HG03280 (cell line): ENCODE results near the gene MYMK.

Experiments
- ATAC-seq: cut with Tn5 transposase; IDR thresholded peaks from one replicate; pipeline ENCODE4 v1.9.1; 2021; ENCODE audit warnings: mild to moderate bottlenecking, moderate library complexity; ENCODE audit not compliant: unreplicated experiment

Gene MYMK

GRCh38 chr9:133558191-133559126 is 33.7 kb upstream of the MYMK start:
- peak; percentile 47 for ATAC-seq

- no peak for ATAC-seq
Measured at GRCh38 chr9:133557581-133557980, 32.8 kb upstream of the MYMK start.

DNA sequence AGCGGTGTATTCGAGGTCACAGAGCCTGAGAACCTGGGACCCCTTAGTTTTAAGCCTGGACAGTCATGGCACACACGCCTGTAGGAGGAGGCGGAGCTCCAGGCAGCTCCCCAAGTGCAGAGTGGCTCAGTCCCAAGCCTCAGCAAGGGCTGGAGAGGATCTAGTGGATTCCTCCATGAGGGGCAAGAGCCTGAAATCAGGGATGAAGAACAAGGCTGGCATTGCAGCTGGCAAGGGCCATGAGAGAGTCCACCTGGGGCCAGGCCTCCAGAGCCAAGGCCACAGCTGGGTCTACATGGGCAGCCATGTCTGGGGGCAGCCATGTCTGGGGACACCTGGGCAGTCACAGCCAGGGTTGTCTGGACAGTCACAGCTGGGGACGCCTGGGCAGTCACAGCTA is 31.6 kb upstream of the MYMK start:
- no peak for ATAC-seq

- no peak for ATAC-seq
Measured at GRCh38 chr9:133554729-133555128, 30.0 kb upstream of the MYMK start.

GRCh38 chr9:133553973-133554713 is 29.4 kb upstream of the MYMK start:
- no peak for ATAC-seq

GRCh38 chr9:133553123-133553522 is 28.4 kb upstream of the MYMK start:
- no peak for ATAC-seq

DNA sequence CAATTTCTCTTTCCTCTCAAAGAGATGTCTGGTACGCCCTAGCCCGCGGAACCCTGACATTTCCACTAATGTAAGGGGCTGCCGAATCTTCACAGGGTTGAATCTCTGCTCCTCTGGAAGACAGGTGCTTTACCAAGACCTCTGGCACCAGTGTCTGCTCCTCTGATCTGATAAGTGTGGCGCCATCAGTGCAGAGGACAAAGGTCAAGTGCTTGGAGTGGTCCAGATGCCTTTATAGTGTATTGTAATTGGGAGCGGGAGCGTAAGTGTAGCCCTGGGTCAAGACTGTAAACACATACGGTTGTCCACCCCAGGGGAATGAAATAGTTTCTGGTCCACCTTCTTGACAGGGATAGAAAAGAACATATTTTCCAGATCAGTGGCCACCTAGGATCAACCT is 27.5 kb upstream of the MYMK start:
- ATAC-seq: no peak

- ATAC-seq: no peak
Measured at GRCh38 chr9:133551446-133551845, 26.7 kb upstream of the MYMK start.

- ATAC-seq: no peak
Measured at GRCh38 chr9:133547116-133547515, 22.4 kb upstream of the MYMK start.

DNA sequence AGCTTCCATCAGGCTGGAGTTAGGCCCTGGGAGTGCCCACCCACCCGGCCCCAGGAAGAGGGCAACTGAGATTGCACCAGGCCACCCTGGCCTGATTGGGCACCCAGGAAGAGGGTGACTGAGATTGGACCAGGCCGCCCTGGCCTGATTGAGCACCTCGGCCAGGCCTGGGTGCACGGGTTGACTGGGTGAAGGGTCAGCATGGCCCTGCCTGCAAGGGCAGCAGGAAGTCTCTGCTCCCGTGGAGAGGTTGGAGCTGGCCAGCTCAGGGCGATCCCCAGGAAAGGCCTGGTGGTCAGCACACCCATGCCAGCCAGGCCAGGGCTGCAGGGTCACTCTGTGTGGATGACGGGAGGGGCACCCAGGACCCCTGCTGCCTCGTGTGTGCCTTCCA is 21.5 kb upstream of the MYMK start:
- no peak for ATAC-seq

DNA sequence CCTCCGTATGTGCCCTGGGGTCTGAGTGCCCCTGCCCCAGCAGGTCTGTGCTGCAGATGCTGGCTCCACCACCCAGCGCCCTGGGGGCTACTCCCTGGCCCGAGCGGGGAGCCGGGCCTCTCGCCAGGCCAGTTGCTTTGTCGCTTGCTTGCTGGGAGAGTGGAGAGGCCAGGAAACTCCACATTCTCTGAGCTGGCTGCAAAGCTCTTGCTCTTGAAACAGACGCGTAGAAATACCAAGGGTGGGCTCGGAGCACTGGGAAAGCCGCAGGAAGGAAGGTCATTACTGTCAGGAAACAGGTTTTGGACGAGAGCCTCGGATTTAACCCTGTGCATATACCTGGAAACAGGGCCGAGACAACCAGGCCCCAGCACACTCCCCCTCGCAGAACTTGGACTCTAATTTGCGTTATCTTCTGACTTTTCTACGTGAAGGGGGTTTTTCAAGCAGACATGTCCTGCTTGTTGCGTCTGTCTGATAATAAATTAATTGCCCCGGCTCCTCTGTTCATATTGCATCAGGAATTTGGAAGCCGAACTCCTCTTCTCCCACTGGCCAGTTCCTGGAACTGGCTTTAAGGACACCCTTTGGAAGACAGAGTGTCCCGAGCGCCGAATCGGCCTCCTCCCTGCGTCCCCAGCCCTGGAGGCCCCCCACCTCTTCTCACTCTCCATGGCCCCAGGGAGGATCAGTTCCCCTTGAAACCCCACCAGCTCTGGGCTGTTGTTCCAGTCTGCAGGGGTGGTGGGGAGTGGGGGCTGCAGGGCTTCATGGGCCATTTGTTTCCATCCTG is 20.9 kb upstream of the MYMK start:
- no peak for ATAC-seq

DNA sequence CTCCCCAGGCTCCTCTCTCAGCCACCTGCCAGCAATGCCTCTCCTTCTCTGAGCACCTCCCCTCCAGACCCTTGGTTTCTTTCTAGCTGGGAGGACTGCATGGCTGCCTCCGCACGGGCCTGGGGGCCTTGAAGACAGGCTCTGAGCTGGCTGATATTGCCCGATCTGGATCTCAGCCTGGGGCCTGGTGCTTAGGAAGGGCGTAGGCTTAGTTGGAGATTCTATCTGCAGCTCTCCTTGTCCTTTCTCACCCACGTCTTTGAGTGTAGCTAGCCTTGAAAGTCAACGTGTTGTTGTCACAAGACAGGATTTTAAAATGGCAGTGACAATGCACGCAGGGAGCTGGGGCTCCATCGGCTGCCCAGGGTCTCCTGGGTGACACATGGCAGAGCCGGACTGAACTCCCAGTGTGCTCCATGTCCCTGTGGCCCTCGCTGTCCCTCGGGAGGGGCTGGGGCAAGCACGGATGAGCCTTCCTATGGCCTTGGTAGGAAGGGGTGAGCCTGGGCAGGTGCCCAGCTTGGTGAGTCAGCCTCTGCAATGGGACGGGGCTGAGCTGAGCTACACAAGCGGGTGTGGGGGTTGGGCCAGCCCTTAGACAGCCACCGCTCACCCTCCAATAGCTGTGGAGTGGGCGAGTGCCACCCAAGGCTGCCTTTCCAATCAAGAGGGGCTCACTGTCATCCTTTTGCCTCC is 19.2 kb upstream of the MYMK start:
- ATAC-seq: no peak

DNA sequence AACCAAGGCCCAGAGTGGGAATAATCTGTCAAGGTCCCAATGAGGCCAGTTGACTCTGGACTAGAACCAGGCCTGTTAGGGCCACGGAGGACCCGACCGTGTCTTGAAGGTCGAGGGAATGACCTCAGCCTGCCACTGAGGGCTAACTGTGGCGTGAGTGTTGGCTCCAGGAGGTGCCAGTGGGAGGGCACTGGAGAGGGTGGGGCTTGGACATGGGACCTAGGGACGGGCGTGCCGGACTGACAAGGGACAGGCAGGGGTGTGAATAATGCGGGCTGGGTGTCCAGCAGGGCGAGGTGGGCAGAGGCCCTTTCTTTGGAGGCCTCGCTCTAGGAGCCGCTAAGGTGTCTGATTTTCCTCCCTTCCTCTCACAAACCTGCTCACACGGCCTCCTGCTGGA is 17.2 kb upstream of the MYMK start:
- no peak for ATAC-seq

GRCh38 chr9:133540698-133541025 is 15.9 kb upstream of the MYMK start:
- no peak for ATAC-seq

GRCh38 chr9:133539991-133540697 is 15.4 kb upstream of the MYMK start:
- no peak for ATAC-seq

GRCh38 chr9:133538851-133539833 is 14.4 kb upstream of the MYMK start:
- ATAC-seq: no peak

DNA sequence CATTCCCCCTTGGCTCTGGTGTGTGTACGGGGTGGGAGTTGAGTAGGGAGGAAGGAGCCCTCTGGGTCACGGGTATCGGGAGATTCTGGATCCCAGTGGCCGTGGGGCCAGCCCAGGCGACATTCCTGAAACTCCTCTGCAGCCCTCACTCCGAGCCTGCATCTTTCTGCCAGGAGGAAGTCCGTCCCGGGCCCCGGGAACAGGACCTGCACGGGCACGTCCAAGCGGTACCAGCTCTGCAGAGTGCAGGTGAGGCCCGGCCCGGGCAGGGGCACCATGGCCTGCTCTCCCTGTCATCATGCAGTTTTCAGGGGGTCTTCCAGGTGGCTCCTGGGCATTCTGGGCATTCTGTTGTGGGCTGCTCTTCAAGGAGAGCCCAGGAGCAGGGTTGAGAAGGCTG is 13.4 kb upstream of the MYMK start:
- no peak for ATAC-seq

DNA sequence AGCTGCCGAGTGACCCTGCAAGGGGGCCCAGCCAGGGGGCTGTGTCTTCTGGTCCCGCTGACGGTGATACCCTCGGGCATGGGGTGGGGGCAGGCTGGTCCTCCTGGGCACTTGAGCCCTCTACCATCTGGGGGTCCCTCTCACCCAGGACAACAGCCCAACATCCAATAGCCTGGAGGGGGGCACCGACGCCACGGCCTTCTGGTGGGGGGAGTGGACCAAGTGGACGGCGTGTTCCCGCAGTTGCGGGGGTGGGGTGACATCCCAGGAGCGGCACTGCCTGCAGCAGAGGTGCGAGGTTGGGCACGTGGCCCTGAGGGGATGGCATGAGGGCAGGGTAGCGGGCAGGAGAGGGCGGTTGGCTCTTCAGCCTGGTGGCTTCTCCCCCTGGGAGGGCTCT is 12.5 kb upstream of the MYMK start:
- no peak for ATAC-seq

GRCh38 chr9:133536536-133536935 is 11.8 kb upstream of the MYMK start:
- no peak for ATAC-seq
